IMR-90 (cell line): ENCODE measurements around the gene MACIR. TPM values are rescaled to one million over a fixed set of nuclear protein-coding genes. Genes with fewer than 3 reads are reported as not detected.

ENCODE experiments used
- ATAC-seq: fragments of 200-7000 bp; cut with Tn5 transposase; 2 replicates; pipeline ENCODE4 v1.9.1; 2020; ENCODE audit warnings: low read depth, mild to moderate bottlenecking, moderate library complexity
- BruUV-seq: library from RNA; stranded (reverse); fragments of 400-500 nt; replicated peaks from 2 replicates; lab custom pipeline; 2021; lab: Mats Ljungman, UMichigan
- CTCF ChIA-PET: fragments of 300-600 bp; formaldehyde crosslinking; extraction: SDS; loops from one replicate; lab custom pipeline; 2021; ENCODE audit warnings: antibody characterized with exemption; lab: Yijun Ruan, JAX
- POLR2A ChIA-PET: fragments of 300-600 bp; sonication (Branson Sonifier 250); formaldehyde crosslinking; loops from one replicate; lab custom pipeline; 2022; ENCODE audit warnings: antibody characterized with exemption; ENCODE audit not compliant: unreplicated experiment; lab: Charles Lee
- DNase-seq: peaks from one replicate; pipeline ENCODE4 v3.0.0; 2013
- H2AFZ ChIP-seq: replicated peaks from 2 replicates; pipeline ENCODE3; 2013; ENCODE audit warnings: low read length, mild to moderate bottlenecking; ENCODE audit not compliant: poor library complexity
- H2AK5ac ChIP-seq: 2 replicates; pipeline ENCODE4 v1.6.1; 2013; ENCODE audit warnings: low read depth, low read length, inconsistent platforms
- H2AK9ac ChIP-seq: replicated peaks from 2 replicates; pipeline ENCODE3; 2013; ENCODE audit warnings: mild to moderate bottlenecking, low read depth, low read length, moderate library complexity; ENCODE audit not compliant: poor library complexity
- H2BK120ac ChIP-seq: 2 replicates; pipeline ENCODE4 v1.6.1; 2013; ENCODE audit warnings: low read depth, low read length, inconsistent platforms
- H2BK15ac ChIP-seq: 3 replicates; pipeline ENCODE4 v1.6.1; 2013; ENCODE audit warnings: low read depth, low read length, inconsistent platforms
- H2BK20ac ChIP-seq: 2 replicates; pipeline ENCODE4 v1.6.1; 2013; ENCODE audit warnings: low read depth, mild to moderate bottlenecking, inconsistent platforms, low read length, moderate library complexity
- H2BK5ac ChIP-seq: 2 replicates; pipeline ENCODE4 v1.6.1; 2013; ENCODE audit warnings: mild to moderate bottlenecking, low read depth, low read length, inconsistent platforms; ENCODE audit not compliant: poor library complexity, severe bottlenecking
- H3K14ac ChIP-seq: replicated peaks from 2 replicates; pipeline ENCODE4 v1.6.1; 2013; ENCODE audit warnings: low read depth, low read length, inconsistent platforms
- H3K18ac ChIP-seq: 2 replicates; pipeline ENCODE4 v1.6.1; 2013; ENCODE audit warnings: low read depth, low read length, control low read depth
- H3K23ac ChIP-seq: 2 replicates; pipeline ENCODE4 v1.6.1; 2013; ENCODE audit warnings: low read depth, low read length, inconsistent platforms
- H3K27ac ChIP-seq: 2 replicates; pipeline ENCODE4 v1.5.1; 2013; ENCODE audit warnings: mild to moderate bottlenecking, control low read depth, low read length; ENCODE audit not compliant: insufficient read depth
- H3K27me3 ChIP-seq: 2 replicates; pipeline ENCODE4 v1.6.1; 2013; ENCODE audit warnings: low read length; ENCODE audit not compliant: control insufficient read depth, insufficient read depth
- H3K36me3 ChIP-seq: 2 replicates; pipeline ENCODE4 v1.6.1; 2013; ENCODE audit warnings: low read length, mixed read lengths; ENCODE audit not compliant: control insufficient read depth, insufficient read depth
- H3K4ac ChIP-seq: 2 replicates; pipeline ENCODE4 v1.6.1; 2013; ENCODE audit warnings: low read depth, low read length, inconsistent platforms
- H3K4me1 ChIP-seq: 2 replicates; pipeline ENCODE4 v1.6.1; 2013; ENCODE audit warnings: low read length, mixed read lengths; ENCODE audit not compliant: control insufficient read depth, insufficient read depth
- H3K4me2 ChIP-seq: 2 replicates; pipeline ENCODE4 v1.6.1; 2013; ENCODE audit warnings: low read depth, mild to moderate bottlenecking, control low read depth, low read length, moderate library complexity
- H3K4me3 ChIP-seq: 2 replicates; pipeline ENCODE4 v1.5.1; 2013; ENCODE audit warnings: low read depth, mild to moderate bottlenecking, control low read depth, low read length, moderate library complexity; ENCODE audit not compliant: insufficient read depth
- H3K56ac ChIP-seq: 2 replicates; pipeline ENCODE4 v1.6.1; 2013; ENCODE audit warnings: low read length, inconsistent platforms; ENCODE audit not compliant: insufficient read depth; ENCODE audit errors: extremely low read depth
- H3K79me1 ChIP-seq, 2 experiments: 2 replicates each; pipeline ENCODE4 v1.6.1; 2013; ENCODE audit warnings: low read length in 2 of 2, inconsistent platforms in 1 of 2, low read depth in 1 of 2
- H3K9ac ChIP-seq: 2 replicates; pipeline ENCODE4 v1.6.1; 2013; ENCODE audit warnings: low read depth, low read length, control low read depth
- H3K9me1 ChIP-seq: 2 replicates; pipeline ENCODE4 v1.6.1; 2013; ENCODE audit warnings: low read length, inconsistent platforms; ENCODE audit not compliant: insufficient read depth
- H3K9me3 ChIP-seq: 2 replicates; pipeline ENCODE4 v1.6.1; 2013; ENCODE audit warnings: low read length; ENCODE audit not compliant: control insufficient read depth, insufficient read depth
- H4K20me1 ChIP-seq: 2 replicates; pipeline ENCODE4 v1.6.1; 2013; ENCODE audit warnings: low read length, inconsistent platforms; ENCODE audit not compliant: insufficient read depth
- H4K5ac ChIP-seq: 2 replicates; pipeline ENCODE4 v1.6.1; 2013; ENCODE audit warnings: mild to moderate bottlenecking, low read depth, low read length, control low read depth
- H4K8ac ChIP-seq, 2 experiments: 2 replicates each; pipeline ENCODE4 v1.6.1; 2013; ENCODE audit warnings: low read depth in 2 of 2, low read length in 2 of 2, control low read depth in 1 of 2, inconsistent platforms in 1 of 2
- H4K91ac ChIP-seq: 2 replicates; pipeline ENCODE4 v1.6.1; 2013; ENCODE audit warnings: low read depth, low read length, inconsistent platforms; ENCODE audit not compliant: insufficient read depth
- BHLHE40 ChIP-seq: fragments of 150-350 bp; IDR thresholded peaks from 2 replicates; pipeline ENCODE4 v1.6.1; 2016; ENCODE audit warnings: mild to moderate bottlenecking, low read depth, low read length
- CEBPB ChIP-seq: IDR thresholded peaks from 2 replicates; pipeline ENCODE4 v1.6.1; 2012; ENCODE audit warnings: low read depth, low read length, improper control_type of control experiment
- CHD1 ChIP-seq: IDR thresholded peaks from 2 replicates; pipeline ENCODE4 v1.6.1; 2012; ENCODE audit warnings: low read depth, low read length, improper control_type of control experiment
- FOS ChIP-seq: fragments of 150-350 bp; IDR thresholded peaks from 2 replicates; pipeline ENCODE4 v1.6.1; 2016; ENCODE audit warnings: low read depth, low read length
- MAFK ChIP-seq: IDR thresholded peaks from 2 replicates; pipeline ENCODE4 v1.6.1; 2012; ENCODE audit warnings: low read depth, low read length, improper control_type of control experiment
- MAZ ChIP-seq: IDR thresholded peaks from 2 replicates; pipeline ENCODE4 v1.6.1; 2012; ENCODE audit warnings: low read depth, mild to moderate bottlenecking, low read length, improper control_type of control experiment, moderate library complexity, borderline replicate concordance
- MXI1 ChIP-seq: IDR thresholded peaks from 2 replicates; pipeline ENCODE4 v1.6.1; 2012; ENCODE audit warnings: low read depth, mild to moderate bottlenecking, low read length, moderate library complexity, borderline replicate concordance
- NFE2L2 ChIP-seq: fragments of 150-350 bp; IDR thresholded peaks from 2 replicates; pipeline ENCODE4 v1.6.1; 2016; ENCODE audit warnings: low read depth, mild to moderate bottlenecking, low read length
- POLR2A ChIP-seq: IDR thresholded peaks from 2 replicates; pipeline ENCODE4 v1.6.1; 2012; ENCODE audit warnings: mild to moderate bottlenecking, low read depth, low read length
- RAD21 ChIP-seq: IDR thresholded peaks from 2 replicates; pipeline ENCODE4 v1.6.1; 2012; ENCODE audit warnings: low read length, improper control_type of control experiment
- RCOR1 ChIP-seq: IDR thresholded peaks from 2 replicates; pipeline ENCODE4 v1.6.1; 2012; ENCODE audit warnings: mild to moderate bottlenecking, low read length, improper control_type of control experiment; ENCODE audit not compliant: insufficient replicate concordance
- RFX5 ChIP-seq: IDR thresholded peaks from 2 replicates; pipeline ENCODE4 v1.8.0; 2012; ENCODE audit warnings: low read depth, mild to moderate bottlenecking, low read length, moderate library complexity
- SMC3 ChIP-seq: fragments of 150-350 bp; IDR thresholded peaks from 2 replicates; pipeline ENCODE4 v1.6.1; 2016; ENCODE audit warnings: low read depth, mild to moderate bottlenecking, antibody characterized with exemption, low read length, moderate library complexity
- dilution Hi-C: fragments of 300-500 bp; cut with HindIII; formaldehyde crosslinking; loops from one replicate; pipeline ENCODE4 v1.14.3; 2018; ENCODE audit warnings: low sequenced_read_pairs; ENCODE audit not compliant: unreplicated experiment
- in situ Hi-C: fragments of 300-500 bp; cut with MboI; formaldehyde crosslinking; loops from 3 replicates; pipeline ENCODE4 v1.14.3; 2019; ENCODE audit warnings: low sequenced_read_pairs, inconsistent platforms, mixed read lengths
- intact Hi-C: fragments of 100-400 bp; cut with micrococcal nuclease; formaldehyde crosslinking; loops from 2 replicates; pipeline ENCODE4 v1.10.0; 2022
- polyA plus RNA-seq, 3 experiments: library from polyadenylated mRNA; depleted of rRNA; stranded (reverse); fragments of >200 nt; gene quantifications; 2 replicates each; pipeline ENCODE4 v1.2.3, GENCODE V29; 2012; ENCODE audit warnings: low replicate concordance in 1 of 3
- total RNA-seq: library from RNA; depleted of rRNA; stranded (reverse); fragments of >200 nt; gene quantifications from 2 replicates; pipeline ENCODE4 v1.2.3, GENCODE V29; 2012
- TF ChIP-seq, protein P1 (sequence below): conservative IDR thresholded peaks from 2 replicates; pipeline ENCODE4 v1.5.1; 2012; ENCODE audit warnings: mild to moderate bottlenecking, low read depth, low read length, improper control_type of control experiment
- TF ChIP-seq, protein P2 (sequence below): fragments of 150-350 bp; IDR thresholded peaks from 2 replicates; pipeline ENCODE4 v1.6.1; 2016; ENCODE audit warnings: low read depth, mild to moderate bottlenecking, low read length, moderate library complexity, borderline replicate concordance
- TF ChIP-seq, protein P3 (sequence below): fragments of 150-350 bp; IDR thresholded peaks from 2 replicates; pipeline ENCODE4 v1.6.1; 2017; ENCODE audit warnings: mild to moderate bottlenecking, antibody characterized with exemption, low read length, low read depth

The MACIR gene
- total and polyA plus RNA-seq, 2 of the 4 experiments (the other 2 are of a cell fraction), result 11.1 to 21.3 TPM

DNA sequence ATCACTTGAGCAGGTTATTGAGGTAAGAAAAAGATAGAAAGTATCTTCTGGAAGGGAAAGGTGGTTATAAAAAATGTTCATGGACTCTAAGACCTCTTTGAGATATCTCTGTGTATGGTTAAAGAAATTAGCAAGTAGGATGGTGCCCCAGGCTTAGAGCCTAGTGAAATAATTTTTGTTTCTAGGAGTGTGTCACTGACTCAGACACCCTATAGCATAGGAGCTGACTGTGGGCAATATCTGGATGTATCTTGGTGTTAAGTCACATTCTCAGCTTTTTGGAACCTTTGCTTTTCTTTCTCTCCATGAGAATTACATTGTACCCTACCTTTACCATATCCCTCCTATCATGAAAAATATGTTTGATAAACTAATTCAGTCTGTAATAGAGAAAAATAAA, 12.0 kb downstream of the MACIR start:
- H2BK20ac ChIP-seq, result no peak overlapping the region
- DNase-seq (no peak), ATAC-seq (no peak)
- no peaks in the 10 kb centered on the region for H3K9me1 ChIP-seq
- no peak overlapping the region for H2AK5ac ChIP-seq
- H4K5ac ChIP-seq, result no peak overlapping the region
- no peak overlapping the region for H2BK5ac ChIP-seq
- no peaks in the 10 kb centered on the region for H3K9me3 ChIP-seq
- in situ Hi-C loops (no loop called here), intact Hi-C loops (no loop called here), dilution Hi-C loops (no loop called here)
- no peak overlapping the region for H2AFZ ChIP-seq
- no peak overlapping the region for H3K23ac ChIP-seq
- H3K14ac ChIP-seq, result no peak overlapping the region
- peaks cover 17 to 32% of the 10 kb centered on the region in 2 experiments for H3K79me1 ChIP-seq
- H4K20me1 ChIP-seq, result no peaks in the 10 kb centered on the region
- CTCF ChIA-PET, result interaction anchor here (0.6 to 1.7 kb wide), 2 partner anchors 38 to 346 kb away, joined by 3 to 9 read pairs; no protein-coding TSS in a partner anchor
- no peak overlapping the region for H2BK15ac ChIP-seq
- BruUV-seq, result no TSS peak
- H3K4me1 ChIP-seq, result peaks cover 3% of the 10 kb centered on the region; the same call in 1 of the 2 replicates
- H4K8ac ChIP-seq, result no peak overlapping the region
- no peak overlapping the region for H3K4me3 ChIP-seq
- H3K27ac ChIP-seq, result no peak overlapping the region
- no peak overlapping the region for H3K9ac ChIP-seq
- POLR2A ChIA-PET, result no interaction called here
- no peak overlapping the region for H3K4ac ChIP-seq
- no peak overlapping the region for H3K18ac ChIP-seq
- no peak overlapping the region for H2AK9ac ChIP-seq
- no peaks in the 10 kb centered on the region for H3K27me3 ChIP-seq
- H3K56ac ChIP-seq, result no peak overlapping the region
- TF ChIP-seq POLR2A (no peak), RAD21 (no peak), MXI1 (no peak), CHD1 (no peak), RCOR1 (no peak), FOS (no peak), CEBPB (no peak), SMC3 (no peak), MAZ (no peak), BHLHE40 (no peak), NFE2L2 (no peak), RFX5 (no peak), MAFK (no peak)
- TF ChIP-seq, protein P1, sequence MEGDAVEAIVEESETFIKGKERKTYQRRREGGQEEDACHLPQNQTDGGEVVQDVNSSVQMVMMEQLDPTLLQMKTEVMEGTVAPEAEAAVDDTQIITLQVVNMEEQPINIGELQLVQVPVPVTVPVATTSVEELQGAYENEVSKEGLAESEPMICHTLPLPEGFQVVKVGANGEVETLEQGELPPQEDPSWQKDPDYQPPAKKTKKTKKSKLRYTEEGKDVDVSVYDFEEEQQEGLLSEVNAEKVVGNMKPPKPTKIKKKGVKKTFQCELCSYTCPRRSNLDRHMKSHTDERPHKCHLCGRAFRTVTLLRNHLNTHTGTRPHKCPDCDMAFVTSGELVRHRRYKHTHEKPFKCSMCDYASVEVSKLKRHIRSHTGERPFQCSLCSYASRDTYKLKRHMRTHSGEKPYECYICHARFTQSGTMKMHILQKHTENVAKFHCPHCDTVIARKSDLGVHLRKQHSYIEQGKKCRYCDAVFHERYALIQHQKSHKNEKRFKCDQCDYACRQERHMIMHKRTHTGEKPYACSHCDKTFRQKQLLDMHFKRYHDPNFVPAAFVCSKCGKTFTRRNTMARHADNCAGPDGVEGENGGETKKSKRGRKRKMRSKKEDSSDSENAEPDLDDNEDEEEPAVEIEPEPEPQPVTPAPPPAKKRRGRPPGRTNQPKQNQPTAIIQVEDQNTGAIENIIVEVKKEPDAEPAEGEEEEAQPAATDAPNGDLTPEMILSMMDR, result no peak
- TF ChIP-seq, protein P2, sequence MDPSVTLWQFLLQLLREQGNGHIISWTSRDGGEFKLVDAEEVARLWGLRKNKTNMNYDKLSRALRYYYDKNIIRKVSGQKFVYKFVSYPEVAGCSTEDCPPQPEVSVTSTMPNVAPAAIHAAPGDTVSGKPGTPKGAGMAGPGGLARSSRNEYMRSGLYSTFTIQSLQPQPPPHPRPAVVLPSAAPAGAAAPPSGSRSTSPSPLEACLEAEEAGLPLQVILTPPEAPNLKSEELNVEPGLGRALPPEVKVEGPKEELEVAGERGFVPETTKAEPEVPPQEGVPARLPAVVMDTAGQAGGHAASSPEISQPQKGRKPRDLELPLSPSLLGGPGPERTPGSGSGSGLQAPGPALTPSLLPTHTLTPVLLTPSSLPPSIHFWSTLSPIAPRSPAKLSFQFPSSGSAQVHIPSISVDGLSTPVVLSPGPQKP, result no peak
- TF ChIP-seq, protein P3, sequence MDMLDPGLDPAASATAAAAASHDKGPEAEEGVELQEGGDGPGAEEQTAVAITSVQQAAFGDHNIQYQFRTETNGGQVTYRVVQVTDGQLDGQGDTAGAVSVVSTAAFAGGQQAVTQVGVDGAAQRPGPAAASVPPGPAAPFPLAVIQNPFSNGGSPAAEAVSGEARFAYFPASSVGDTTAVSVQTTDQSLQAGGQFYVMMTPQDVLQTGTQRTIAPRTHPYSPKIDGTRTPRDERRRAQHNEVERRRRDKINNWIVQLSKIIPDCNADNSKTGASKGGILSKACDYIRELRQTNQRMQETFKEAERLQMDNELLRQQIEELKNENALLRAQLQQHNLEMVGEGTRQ, result no peak
- H4K91ac ChIP-seq, result no peak overlapping the region
- H3K4me2 ChIP-seq, result no peak overlapping the region
- no peak overlapping the region for H2BK120ac ChIP-seq
- H3K36me3 ChIP-seq, result no peaks in the 10 kb centered on the region
